Muscle layer of duodenum (tissue), 2 donors: ENCODE results near the gene ACAD9.
A peak's percentile ranks its signal among the peaks of the same experiment; 100 is the strongest.
"Not testable (repeated sequence)": the region's sequence is repeated elsewhere in the genome, so short reads cannot be mapped to it uniquely, and the experiment has no call there.

Source experiments
- H3K27ac ChIP-seq: one replicate; pipeline ENCODE4 v1.7.0; 2013; ENCODE audit warnings: mild to moderate bottlenecking, low read length
- H3K27me3 ChIP-seq: one replicate; pipeline ENCODE4 v1.7.0; 2013; ENCODE audit warnings: low read depth, mild to moderate bottlenecking, control low read depth, low read length
- H3K36me3 ChIP-seq, 2 donors: one replicate each; pipeline ENCODE4 v1.7.0; 2013; ENCODE audit warnings: low read length in 2 of 2, control low read depth in 1 of 2, mild to moderate bottlenecking in 1 of 2; ENCODE audit not compliant: insufficient read depth in 2 of 2, control insufficient read depth in 1 of 2
- H3K4me1 ChIP-seq, 2 donors: one replicate each; pipeline ENCODE4 v1.7.0; 2013; ENCODE audit warnings: low read length in 2 of 2, mild to moderate bottlenecking in 2 of 2, control low read depth in 1 of 2, moderate library complexity in 1 of 2; ENCODE audit not compliant: insufficient read depth in 2 of 2, control insufficient read depth in 1 of 2
- H3K4me3 ChIP-seq, 2 donors: one replicate each; pipeline ENCODE4 v1.7.0; 2013; ENCODE audit warnings: low read length in 2 of 2, low read depth in 1 of 2, mild to moderate bottlenecking in 1 of 2
- H3K9me3 ChIP-seq, 2 donors: one replicate each; pipeline ENCODE4 v1.7.0; 2013; ENCODE audit warnings: low read length in 2 of 2, control low read depth in 1 of 2, mild to moderate bottlenecking in 1 of 2; ENCODE audit not compliant: control insufficient read depth in 1 of 2
- donor health status: healthy.

ACAD9 gene

GRCh38 chr3:128878011-128878457 lies 1.4 kb upstream of the ACAD9 start:
- H3K27me3 ChIP-seq: no peaks in the 10 kb centered on the region
- H3K27ac ChIP-seq: peak overlapping the region; percentile 96
- peaks cover 19 to 38% of the 10 kb centered on the region in 2 donors for H3K4me1 ChIP-seq
- peaks cover 0 to 18% of the 10 kb centered on the region in 2 donors for H3K36me3 ChIP-seq
- H3K9me3 ChIP-seq: no peaks in the 10 kb centered on the region
- H3K4me3 ChIP-seq: peak overlapping the region; percentile 83 to 95

DNA sequence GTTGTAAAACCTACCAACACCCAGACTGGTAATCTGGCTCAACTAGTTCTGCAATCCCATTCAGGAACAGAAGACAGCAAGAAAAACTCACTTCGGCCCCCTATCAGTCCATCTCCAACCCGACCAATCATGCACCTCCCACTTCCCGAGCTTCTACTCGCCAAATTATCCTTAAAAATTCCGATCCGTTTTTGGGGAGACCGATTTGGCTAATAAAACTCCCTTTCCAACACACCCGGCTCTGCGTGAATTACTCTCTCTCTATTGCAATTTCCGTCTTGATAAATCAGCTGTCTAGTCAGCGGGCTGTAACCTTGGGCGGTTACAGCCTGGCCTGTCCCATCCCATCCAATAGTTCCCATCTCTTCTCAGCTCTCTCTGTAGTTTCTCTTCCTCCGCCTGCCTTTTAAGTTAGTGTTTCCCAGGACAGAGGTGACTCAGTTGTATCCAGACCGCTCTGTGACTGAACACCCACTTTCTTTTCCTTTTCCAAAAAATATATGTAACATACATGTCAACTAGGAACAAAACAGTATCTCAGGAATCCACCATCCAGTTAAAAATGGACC lies 780 bp upstream of the ACAD9 start:
- no peaks in the 10 kb centered on the region for H3K27me3 ChIP-seq
- peaks cover 19 to 42% of the 10 kb centered on the region in 2 donors for H3K4me1 ChIP-seq
- peak overlapping the region; percentile 96 for H3K27ac ChIP-seq
- peak overlapping the region; percentile 83 to 95 for H3K4me3 ChIP-seq
- peaks cover 0 to 19% of the 10 kb centered on the region in 2 donors for H3K36me3 ChIP-seq
- H3K9me3 ChIP-seq: no peaks in the 10 kb centered on the region

DNA sequence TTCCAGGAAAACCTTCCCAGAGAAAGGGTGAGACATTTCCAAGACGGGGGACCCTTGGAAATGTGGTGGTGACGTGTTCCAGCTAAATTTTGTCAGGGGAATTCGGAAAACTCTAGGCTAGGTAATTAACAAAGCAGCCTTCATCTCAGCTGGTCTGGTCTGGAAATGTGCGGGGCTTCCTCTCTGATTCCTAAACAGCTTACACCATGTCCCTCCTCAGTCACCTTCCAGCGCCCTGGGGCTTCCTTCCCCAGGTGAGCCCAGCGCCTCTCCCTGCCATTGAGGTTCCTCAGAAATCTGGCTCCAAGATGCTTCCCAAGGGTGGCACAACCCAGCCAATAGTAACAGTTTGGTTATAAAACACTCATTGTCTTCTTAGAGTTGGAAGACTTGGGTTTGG lies 571 bp downstream of the ACAD9 start:
- H3K27ac ChIP-seq: peak overlapping the region; percentile 95
- H3K27me3 ChIP-seq: no peaks in the 10 kb centered on the region
- no peaks in the 10 kb centered on the region for H3K9me3 ChIP-seq
- H3K4me3 ChIP-seq: peak overlapping the region; percentile 83 to 95
- H3K36me3 ChIP-seq: peaks cover 11 to 19% of the 10 kb centered on the region in 2 donors
- peaks cover 19 to 42% of the 10 kb centered on the region in 2 donors for H3K4me1 ChIP-seq

GRCh38 chr3:128880455-128880854 lies 1.0 kb downstream of the ACAD9 start:
- not testable (repeated sequence) for H3K27me3 ChIP-seq, H3K9me3 ChIP-seq, H3K27ac ChIP-seq
- peaks cover 13 to 19% of the 10 kb centered on the region in 2 donors for H3K36me3 ChIP-seq
- peak overlapping the region; percentile 83 to 95 for H3K4me3 ChIP-seq
- H3K4me1 ChIP-seq: peaks cover 16 to 42% of the 10 kb centered on the region in 2 donors

GRCh38 chr3:128881576-128881975 lies 2.2 kb downstream of the ACAD9 start:
- H3K4me1 ChIP-seq: peaks cover 14 to 38% of the 10 kb centered on the region in 2 donors
- no peaks in the 10 kb centered on the region for H3K27me3 ChIP-seq
- H3K27ac ChIP-seq: no peak overlapping the region
- H3K36me3 ChIP-seq: peaks cover 13 to 19% of the 10 kb centered on the region in 2 donors
- no peak overlapping the region for H3K4me3 ChIP-seq
- no peaks in the 10 kb centered on the region for H3K9me3 ChIP-seq

DNA sequence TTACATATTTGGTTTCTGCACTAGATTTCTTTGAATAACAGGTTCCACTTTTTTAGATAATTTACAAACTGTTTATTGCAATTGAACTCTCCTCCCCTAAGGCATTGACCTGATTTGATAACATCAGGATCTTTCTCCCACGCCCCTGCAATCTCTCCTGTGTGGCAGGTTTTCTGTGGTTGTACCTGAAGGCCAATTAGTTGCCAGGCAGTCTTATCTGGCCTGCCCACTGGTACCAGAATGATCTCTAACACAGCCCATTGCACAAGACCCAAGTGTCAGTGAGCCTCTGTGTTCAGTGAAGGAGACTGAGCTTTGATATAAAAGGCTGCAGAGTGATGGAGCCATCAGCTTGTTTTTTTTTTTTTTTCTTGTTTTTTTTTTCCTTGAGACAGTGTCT lies 3.3 kb downstream of the ACAD9 start:
- Histone ChIP-seq H3K27ac (no peak overlapping the region), H3K4me1 (peaks cover 13 to 37% of the 10 kb centered on the region in 2 donors), H3K36me3 (peaks cover 15 to 25% of the 10 kb centered on the region in 2 donors), H3K4me3 (no peak overlapping the region), H3K27me3 (no peaks in the 10 kb centered on the region), H3K9me3 (no peaks in the 10 kb centered on the region)

DNA sequence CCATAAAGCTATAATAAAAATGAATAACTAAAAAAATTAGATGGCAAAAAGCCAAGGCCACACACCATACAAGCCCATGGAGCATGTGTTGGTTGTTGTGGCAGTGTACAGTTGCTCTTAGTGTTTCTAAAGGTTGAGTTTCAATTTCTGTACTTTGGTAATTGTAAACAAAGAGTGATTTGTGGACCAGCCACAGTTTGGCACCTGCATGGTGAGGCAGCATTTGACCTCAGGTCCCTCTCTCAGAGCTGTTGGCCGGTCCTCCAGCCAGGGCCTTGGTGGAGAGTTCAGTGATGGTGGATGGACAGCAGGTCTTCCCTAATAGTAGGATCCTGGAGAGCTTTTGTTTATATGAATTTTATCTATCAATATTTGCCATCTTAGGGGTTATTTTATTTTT lies 5.6 kb downstream of the ACAD9 start:
- no peaks in the 10 kb centered on the region for H3K9me3 ChIP-seq
- H3K36me3 ChIP-seq: peaks cover 18 to 32% of the 10 kb centered on the region in 2 donors
- H3K27me3 ChIP-seq: no peaks in the 10 kb centered on the region
- no peak overlapping the region for H3K27ac ChIP-seq
- no peak overlapping the region for H3K4me3 ChIP-seq
- H3K4me1 ChIP-seq: peaks cover 5 to 25% of the 10 kb centered on the region in 2 donors

GRCh38 chr3:128889139-128889894 lies 9.9 kb downstream of the ACAD9 start:
- Histone ChIP-seq H3K9me3 (no peaks in the 10 kb centered on the region), H3K27ac (no peak overlapping the region), H3K4me3 (no peak overlapping the region), H3K27me3 (no peaks in the 10 kb centered on the region), H3K4me1 (no peaks in the 10 kb centered on the region), H3K36me3 (peaks cover 24 to 28% of the 10 kb centered on the region in 2 donors)

- peaks cover 0 to 21% of the 10 kb centered on the region in 2 donors for H3K4me1 ChIP-seq
Observed at GRCh38 chr3:128895843-128896697, 16.6 kb downstream of the ACAD9 start.

GRCh38 chr3:128902426-128902825 lies 23.0 kb downstream of the ACAD9 start:
- H3K4me3 ChIP-seq: no peak overlapping the region
- H3K36me3 ChIP-seq: peaks cover 69 to 90% of the 10 kb centered on the region in 2 donors
- H3K27ac ChIP-seq: no peak overlapping the region
- no peaks in the 10 kb centered on the region for H3K9me3 ChIP-seq
- no peaks in the 10 kb centered on the region for H3K27me3 ChIP-seq
- no peaks in the 10 kb centered on the region for H3K4me1 ChIP-seq

More at GRCh38 chr3:128895843-128896697, 16.6 kb downstream of the ACAD9 start:
- no peaks in the 10 kb centered on the region for H3K27me3 ChIP-seq
- H3K27ac ChIP-seq: peak overlapping the region; percentile 43
- H3K4me3 ChIP-seq: no peak overlapping the region
- H3K36me3 ChIP-seq: peaks cover 55 to 63% of the 10 kb centered on the region in 2 donors
- H3K9me3 ChIP-seq: no peaks in the 10 kb centered on the region

DNA sequence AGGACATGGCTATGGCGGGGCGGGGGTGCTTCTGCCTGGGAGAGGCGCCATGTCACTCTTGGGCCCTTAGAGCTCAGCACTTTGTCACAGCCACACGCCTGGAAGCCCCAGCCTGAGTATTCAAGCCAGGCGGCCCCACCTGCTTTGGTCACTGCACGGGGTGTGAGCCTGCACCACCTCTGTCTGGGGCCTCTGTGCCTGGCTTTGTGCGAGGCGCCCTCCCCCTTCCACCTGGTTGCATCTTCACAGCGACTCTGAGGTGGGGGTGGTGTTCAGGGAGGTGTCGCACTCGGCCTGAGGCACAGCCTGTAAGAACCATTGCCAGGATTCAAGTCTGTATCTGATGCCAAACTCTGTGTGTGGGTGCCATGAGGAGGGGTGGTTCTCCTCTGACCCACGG lies 24.1 kb downstream of the ACAD9 start:
- Histone ChIP-seq H3K27me3 (no peaks in the 10 kb centered on the region), H3K4me3 (no peak overlapping the region), H3K4me1 (no peaks in the 10 kb centered on the region), H3K27ac (no peak overlapping the region), H3K9me3 (no peaks in the 10 kb centered on the region), H3K36me3 (peaks cover 65 to 90% of the 10 kb centered on the region in 2 donors)
